Mononuclear cell (primary cell): ENCODE measurements around the gene C6orf132. TPM values are rescaled to one million over a fixed set of nuclear protein-coding genes. Genes with fewer than 3 reads are reported as not detected.

Experiments
- H3K27me3 ChIP-seq: 2 replicates; pipeline ENCODE4 v1.6.0; 2011; ENCODE audit warnings: low read length, control low read depth; ENCODE audit not compliant: insufficient read depth
- H3K4me1 ChIP-seq: 2 replicates; pipeline ENCODE4 v1.5.1; 2011; ENCODE audit warnings: mild to moderate bottlenecking, low read length, control low read depth; ENCODE audit not compliant: insufficient read depth
- H3K4me3 ChIP-seq: 2 replicates; pipeline ENCODE4 v1.5.1; 2011; ENCODE audit warnings: mild to moderate bottlenecking, low read length, moderate library complexity
- H3K9me3 ChIP-seq: 2 replicates; pipeline ENCODE4 v1.5.1; 2011; ENCODE audit warnings: low read depth, mild to moderate bottlenecking, control low read depth, low read length
- total RNA-seq: library from RNA; depleted of rRNA; stranded (reverse); fragments of >200 nt; gene quantifications from one replicate; pipeline ENCODE4 v1.2.3, GENCODE V29; 2012

Gene C6orf132
- total RNA-seq, 1 donor = not detected

- Histone ChIP-seq H3K27me3 (no peaks in the 10 kb centered on the region), H3K4me3 (no peak overlapping the region), H3K9me3 (no peaks in the 10 kb centered on the region), H3K4me1 (no peaks in the 10 kb centered on the region)
Measured at GRCh38 chr6:42133926-42134325, 8.5 kb downstream of the C6orf132 start.

GRCh38 chr6:42131531-42131930, 10.9 kb downstream of the C6orf132 start:
- Histone ChIP-seq H3K4me3 (no peak overlapping the region), H3K27me3 (no peaks in the 10 kb centered on the region), H3K4me1 (no peaks in the 10 kb centered on the region)

GRCh38 chr6:42129360-42129676, 13.1 kb downstream of the C6orf132 start:
- no peaks in the 10 kb centered on the region for H3K27me3 ChIP-seq
- no peak overlapping the region for H3K4me3 ChIP-seq
- no peaks in the 10 kb centered on the region for H3K4me1 ChIP-seq
- H3K9me3 ChIP-seq = no peaks in the 10 kb centered on the region

More at GRCh38 chr6:42131531-42131930, 10.9 kb downstream of the C6orf132 start:
- H3K9me3 ChIP-seq = no peaks in the 10 kb centered on the region

- Histone ChIP-seq H3K9me3 (no peaks in the 10 kb centered on the region), H3K4me3 (no peak overlapping the region), H3K27me3 (no peaks in the 10 kb centered on the region), H3K4me1 (no peaks in the 10 kb centered on the region)
Measured at GRCh38 chr6:42128460-42129359, 13.7 kb downstream of the C6orf132 start.

- Histone ChIP-seq H3K4me1 (no peaks in the 10 kb centered on the region), H3K4me3 (no peak overlapping the region), H3K27me3 (no peaks in the 10 kb centered on the region), H3K9me3 (no peaks in the 10 kb centered on the region)
Measured at GRCh38 chr6:42125663-42126062, 16.8 kb downstream of the C6orf132 start.

- Histone ChIP-seq H3K9me3 (no peaks in the 10 kb centered on the region), H3K27me3 (no peaks in the 10 kb centered on the region), H3K4me3 (no peak overlapping the region), H3K4me1 (no peaks in the 10 kb centered on the region)
Measured at GRCh38 chr6:42125231-42125630, 17.2 kb downstream of the C6orf132 start.

- no peak overlapping the region for H3K4me3 ChIP-seq
- no peaks in the 10 kb centered on the region for H3K27me3 ChIP-seq
- H3K9me3 ChIP-seq = no peaks in the 10 kb centered on the region
- H3K4me1 ChIP-seq = no peaks in the 10 kb centered on the region
Measured at GRCh38 chr6:42124223-42124836, 18.1 kb downstream of the C6orf132 start.

- no peaks in the 10 kb centered on the region for H3K4me1 ChIP-seq
- no peaks in the 10 kb centered on the region for H3K9me3 ChIP-seq
- H3K27me3 ChIP-seq = no peaks in the 10 kb centered on the region
- H3K4me3 ChIP-seq = no peak overlapping the region
Measured at GRCh38 chr6:42123379-42124103, 18.9 kb downstream of the C6orf132 start.

- no peaks in the 10 kb centered on the region for H3K27me3 ChIP-seq
- no peaks in the 10 kb centered on the region for H3K4me1 ChIP-seq
- no peak overlapping the region for H3K4me3 ChIP-seq
- H3K9me3 ChIP-seq = no peaks in the 10 kb centered on the region
Measured at GRCh38 chr6:42120895-42121865, 21.2 kb downstream of the C6orf132 start.

- H3K4me1 ChIP-seq = no peaks in the 10 kb centered on the region
- H3K9me3 ChIP-seq = no peaks in the 10 kb centered on the region
- H3K4me3 ChIP-seq = no peak overlapping the region
- no peaks in the 10 kb centered on the region for H3K27me3 ChIP-seq
Measured at GRCh38 chr6:42118162-42119001, 24.0 kb downstream of the C6orf132 start.

GRCh38 chr6:42117843-42118161, 24.6 kb downstream of the C6orf132 start:
- no peaks in the 10 kb centered on the region for H3K27me3 ChIP-seq

GRCh38 chr6:42113936-42114636, 28.3 kb downstream of the C6orf132 start:
- no peak overlapping the region for H3K4me3 ChIP-seq
- H3K27me3 ChIP-seq = no peaks in the 10 kb centered on the region
- no peaks in the 10 kb centered on the region for H3K9me3 ChIP-seq
- H3K4me1 ChIP-seq = no peaks in the 10 kb centered on the region

More at GRCh38 chr6:42117843-42118161, 24.6 kb downstream of the C6orf132 start:
- Histone ChIP-seq H3K4me3 (no peak overlapping the region), H3K4me1 (no peaks in the 10 kb centered on the region), H3K9me3 (no peaks in the 10 kb centered on the region)

GRCh38 chr6:42112351-42112750, 30.1 kb downstream of the C6orf132 start:
- Histone ChIP-seq H3K27me3 (no peaks in the 10 kb centered on the region), H3K4me3 (no peak overlapping the region), H3K4me1 (no peaks in the 10 kb centered on the region), H3K9me3 (no peaks in the 10 kb centered on the region)
